GM21717 (cell line): Measurements from ENCODE around the gene STAG1.
"Not testable (repeated sequence)": the region's sequence is repeated elsewhere in the genome, so short reads cannot be mapped to it uniquely, and the experiment has no call there.

Source experiments
- ATAC-seq: cut with Tn5 transposase; IDR thresholded peaks from one replicate; pipeline ENCODE4 v1.9.1; 2021; ENCODE audit warnings: mild to moderate bottlenecking, moderate library complexity; ENCODE audit not compliant: unreplicated experiment

Gene STAG1

GRCh38 chr3:136708333-136708985, 43.7 kb downstream of the STAG1 start:
- no peak for ATAC-seq

- no peak for ATAC-seq
Observed at GRCh38 chr3:136703429-136703828, 48.7 kb downstream of the STAG1 start.

- no peak for ATAC-seq
Observed at GRCh38 chr3:136699271-136699828, 52.8 kb downstream of the STAG1 start.

GRCh38 chr3:136698361-136698760, 53.8 kb downstream of the STAG1 start:
- no peak for ATAC-seq

GRCh38 chr3:136696797-136697196, 55.4 kb downstream of the STAG1 start:
- no peak for ATAC-seq

- ATAC-seq, result no peak
Observed at GRCh38 chr3:136694321-136694720, 57.9 kb downstream of the STAG1 start.

GRCh38 chr3:136690599-136690998, 61.6 kb downstream of the STAG1 start:
- no peak for ATAC-seq

GRCh38 chr3:136685882-136686281, 66.3 kb downstream of the STAG1 start:
- no peak for ATAC-seq

GRCh38 chr3:136682740-136683312, 69.4 kb downstream of the STAG1 start:
- no peak for ATAC-seq

GRCh38 chr3:136678981-136679380, 73.2 kb downstream of the STAG1 start:
- no peak for ATAC-seq

GRCh38 chr3:136676009-136676408, 76.2 kb downstream of the STAG1 start:
- ATAC-seq, result no peak

- ATAC-seq, result no peak
Observed at GRCh38 chr3:136675150-136675858, 76.9 kb downstream of the STAG1 start.

GRCh38 chr3:136672457-136672856, 79.7 kb downstream of the STAG1 start:
- no peak for ATAC-seq

- ATAC-seq, result no peak
Observed at GRCh38 chr3:136671921-136672320, 80.3 kb downstream of the STAG1 start.

GRCh38 chr3:136670166-136670565, 82.0 kb downstream of the STAG1 start:
- no peak for ATAC-seq

GRCh38 chr3:136667081-136667480, 85.1 kb downstream of the STAG1 start:
- no peak for ATAC-seq

GRCh38 chr3:136666301-136666700, 85.9 kb downstream of the STAG1 start:
- not testable (repeated sequence) for ATAC-seq

GRCh38 chr3:136664771-136665170, 87.4 kb downstream of the STAG1 start:
- no peak for ATAC-seq

- ATAC-seq, result no peak
Observed at GRCh38 chr3:136661282-136661681, 90.9 kb downstream of the STAG1 start.

- no peak for ATAC-seq
Observed at GRCh38 chr3:136658946-136659682, 93.1 kb downstream of the STAG1 start.

GRCh38 chr3:136657526-136657925, 94.7 kb downstream of the STAG1 start:
- ATAC-seq, result no peak
